ENCODE measurements around the gene RSPH9. TPM values are rescaled to one million over a fixed set of nuclear protein-coding genes. Genes with fewer than 3 reads are reported as not detected.

Gene RSPH9
- polyA plus RNA-seq, 1 experiment = 0.37 TPM

GRCh38 chr6:43680308-43681200 is 35.7 kb downstream of the RSPH9 start:
- H3K27ac ChIP-seq (ENCODE audit: low read depth, low read length) = no peak overlapping the region
- H3K4me3 ChIP-seq (ENCODE audit: low read depth, low read length) = no peak overlapping the region
- no peak for TF ChIP-seq CTCF (IDR thresholded peaks at IDR 0.05; ENCODE audit: low read depth, low read length)
- no peaks in the 10 kb centered on the region for H3K27me3 ChIP-seq (ENCODE audit: control insufficient read depth, insufficient read depth, low read length)
- H3K9me3 ChIP-seq (ENCODE audit: control insufficient read depth, insufficient read depth, low read length) = no peaks in the 10 kb centered on the region
- CTCF ChIA-PET = interaction anchor here (1.5 to 1.9 kb wide), 3 partner anchors 13 to 93 kb away, joined by 3 to 7 read pairs (median 6); no protein-coding TSS in a partner anchor
- POLR2A ChIA-PET = no interaction called here
- DNase-seq (ENCODE audit: low read depth, low spot score) = no peak

- H3K27ac ChIP-seq (ENCODE audit: low read depth, low read length) = no peak overlapping the region
- H3K27me3 ChIP-seq (ENCODE audit: control insufficient read depth, insufficient read depth, low read length) = no peaks in the 10 kb centered on the region
- TF ChIP-seq CTCF (IDR thresholded peaks at IDR 0.05; ENCODE audit: low read depth, low read length) = no peak
- ChIA-PET POLR2A (no interaction called here), CTCF (interaction anchor here (1.8 to 1.9 kb wide), 2 partner anchors 14 to 93 kb away, joined by 3 to 7 read pairs; no protein-coding TSS in a partner anchor)
- no peak for DNase-seq (ENCODE audit: low read depth, low spot score)
- H3K9me3 ChIP-seq (ENCODE audit: control insufficient read depth, insufficient read depth, low read length) = no peaks in the 10 kb centered on the region
- no peak overlapping the region for H3K4me3 ChIP-seq (ENCODE audit: low read depth, low read length)
Observed at GRCh38 chr6:43681303-43681702, 36.5 kb downstream of the RSPH9 start.

GRCh38 chr6:43682724-43683429 is 38.0 kb downstream of the RSPH9 start:
- Histone ChIP-seq H3K27me3 (ENCODE audit: control insufficient read depth, insufficient read depth, low read length) (no peaks in the 10 kb centered on the region), H3K27ac (ENCODE audit: low read depth, low read length) (no peak overlapping the region), H3K9me3 (ENCODE audit: control insufficient read depth, insufficient read depth, low read length) (no peaks in the 10 kb centered on the region), H3K4me3 (ENCODE audit: low read depth, low read length) (no peak overlapping the region)
- no peak for DNase-seq (ENCODE audit: low read depth, low spot score)
- ChIA-PET CTCF (interaction anchor here (0.7 to 1.0 kb wide), 2 partner anchors 14 to 86 kb away, joined by 3 to 4 read pairs; no protein-coding TSS in a partner anchor), POLR2A (no interaction called here)
- no peak for TF ChIP-seq CTCF (IDR thresholded peaks at IDR 0.05; ENCODE audit: low read depth, low read length)

DNA sequence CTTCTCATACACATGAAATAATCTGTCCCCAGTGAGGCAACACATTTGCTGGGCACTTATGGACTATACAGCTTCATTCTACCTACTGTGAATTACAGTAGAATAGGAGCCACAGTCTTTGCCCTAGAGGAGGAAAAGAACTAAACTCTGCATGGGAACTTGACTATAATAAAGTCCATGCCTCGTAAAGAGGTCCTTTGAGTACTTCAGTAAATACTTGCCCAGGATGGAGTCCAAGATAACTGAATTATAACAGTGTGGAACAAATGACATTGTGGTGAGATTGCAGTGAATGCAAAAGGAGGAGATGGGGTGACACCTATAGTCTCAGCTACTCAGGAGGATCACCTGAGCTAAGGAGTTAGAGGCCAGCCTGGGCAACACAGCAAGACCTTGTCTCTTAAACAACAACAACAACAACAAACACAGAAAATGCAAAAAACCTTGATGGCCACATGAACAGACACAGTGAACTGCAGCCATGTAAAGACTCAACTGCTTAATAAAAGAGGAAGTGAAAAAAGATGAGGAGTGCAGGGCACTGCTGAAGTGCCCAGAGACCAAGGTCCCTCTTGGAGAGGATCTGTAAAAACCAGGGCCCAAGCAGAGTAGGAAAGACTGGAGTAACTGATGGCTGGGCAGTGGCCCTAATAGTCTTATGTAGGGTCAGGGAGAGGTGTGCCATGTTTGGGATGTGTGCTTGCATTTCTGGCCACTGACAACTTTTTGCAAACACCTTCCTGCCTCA is 39.0 kb downstream of the RSPH9 start:
- ChIA-PET POLR2A (no interaction called here), CTCF (no interaction called here)
- H3K27me3 ChIP-seq (ENCODE audit: control insufficient read depth, insufficient read depth, low read length) = no peaks in the 10 kb centered on the region
- no peak for TF ChIP-seq CTCF (IDR thresholded peaks at IDR 0.05; ENCODE audit: low read depth, low read length)
- H3K27ac ChIP-seq (ENCODE audit: low read depth, low read length) = no peak overlapping the region
- DNase-seq (ENCODE audit: low read depth, low spot score) = no peak
- no peak overlapping the region for H3K4me3 ChIP-seq (ENCODE audit: low read depth, low read length)
- H3K9me3 ChIP-seq (ENCODE audit: control insufficient read depth, insufficient read depth, low read length) = no peaks in the 10 kb centered on the region

All from AG04450 (cell line).